ENCODE measurements around the gene ZC3H18.

The ZC3H18 gene

DNA sequence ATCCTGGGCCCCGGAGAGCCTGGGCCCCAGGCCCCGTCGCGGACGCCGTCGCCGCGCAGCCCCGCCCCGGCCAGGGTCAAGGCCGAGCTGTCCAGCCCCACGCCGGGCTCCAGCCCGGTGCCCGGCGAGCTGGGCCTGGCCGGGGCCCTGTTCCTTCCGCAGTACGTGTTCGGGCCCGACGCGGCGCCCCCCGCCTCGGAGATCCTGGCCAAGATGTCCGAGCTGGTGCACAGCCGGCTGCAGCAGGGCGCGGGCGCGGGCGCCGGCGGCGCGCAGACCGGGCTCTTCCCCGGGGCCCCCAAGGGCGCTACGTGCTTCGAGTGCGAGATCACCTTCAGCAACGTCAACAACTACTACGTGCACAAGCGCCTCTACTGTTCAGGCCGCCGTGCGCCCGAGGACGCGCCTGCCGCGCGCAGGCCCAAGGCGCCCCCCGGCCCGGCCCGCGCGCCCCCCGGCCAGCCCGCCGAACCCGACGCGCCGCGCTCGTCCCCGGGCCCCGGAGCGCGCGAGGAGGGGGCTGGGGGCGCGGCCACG, 36.8 kb upstream of the ZC3H18 start:
- H3K79me2 ChIP-seq (ENCODE audit: low read length), result no peaks in the 10 kb centered on the region
- no peaks in the 10 kb centered on the region for H3K4me1 ChIP-seq (ENCODE audit: low read length)
- H3K9me2 ChIP-seq (replicated peaks; ENCODE audit: insufficient read depth, low read length), result no peaks in the 10 kb centered on the region
- H3K4me3 ChIP-seq (ENCODE audit: low read length), result no peak overlapping the region
- H3K9ac ChIP-seq (ENCODE audit: low read length), result no peak overlapping the region
- no peak overlapping the region for H3K4me2 ChIP-seq (ENCODE audit: low read depth, low read length)
- H3K36me3 ChIP-seq (replicated peaks; ENCODE audit: insufficient read depth, low read length), result no peaks in the 10 kb centered on the region
- no peak for DNase-seq
- no peak overlapping the region for H3K27ac ChIP-seq (ENCODE audit: low read length)
- no peaks in the 10 kb centered on the region for H4K20me1 ChIP-seq (ENCODE audit: insufficient read depth, low read length)
- H2AFZ ChIP-seq (ENCODE audit: low read length), result no peak overlapping the region
- no peaks in the 10 kb centered on the region for H3F3A ChIP-seq (ENCODE audit: insufficient read depth, low read length)
- no peaks in the 10 kb centered on the region for H3K9me3 ChIP-seq (replicated peaks; ENCODE audit: insufficient read depth, low read length)
- H3K27me3 ChIP-seq (replicated peaks; ENCODE audit: insufficient read depth, low read length), result no peaks in the 10 kb centered on the region
- no peak for TF ChIP-seq EZH2phosphoT487 (IDR thresholded peaks at IDR 0.05; ENCODE audit: low read length)
- TF ChIP-seq EZH2 (optimal IDR thresholded peaks at IDR 0.05; ENCODE audit: low read depth, low read length), result no peak

DNA sequence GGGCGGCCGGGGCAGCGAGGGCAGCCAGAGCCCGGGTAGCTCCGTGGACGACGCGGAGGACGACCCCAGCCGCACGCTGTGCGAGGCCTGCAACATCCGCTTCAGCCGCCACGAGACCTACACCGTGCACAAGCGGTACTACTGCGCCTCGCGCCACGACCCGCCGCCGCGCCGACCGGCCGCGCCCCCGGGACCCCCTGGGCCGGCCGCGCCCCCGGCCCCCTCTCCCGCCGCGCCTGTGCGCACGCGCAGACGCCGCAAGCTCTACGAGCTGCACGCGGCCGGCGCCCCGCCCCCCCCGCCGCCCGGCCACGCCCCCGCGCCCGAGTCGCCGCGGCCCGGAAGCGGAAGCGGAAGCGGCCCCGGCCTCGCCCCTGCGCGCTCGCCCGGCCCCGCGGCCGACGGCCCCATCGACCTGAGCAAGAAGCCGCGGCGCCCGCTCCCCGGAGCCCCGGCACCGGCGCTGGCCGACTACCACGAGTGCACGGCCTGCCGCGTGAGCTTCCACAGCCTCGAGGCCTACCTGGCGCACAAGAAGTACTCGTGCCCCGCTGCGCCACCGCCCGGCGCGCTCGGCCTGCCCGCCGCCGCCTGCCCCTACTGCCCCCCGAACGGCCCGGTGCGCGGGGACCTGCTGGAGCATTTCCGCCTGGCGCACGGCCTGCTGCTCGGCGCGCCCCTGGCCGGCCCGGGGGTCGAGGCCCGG, 36.1 kb upstream of the ZC3H18 start:
- H3K36me3 ChIP-seq (replicated peaks; ENCODE audit: insufficient read depth, low read length), result no peaks in the 10 kb centered on the region
- no peak overlapping the region; the same call in 1 of the 2 replicates for H3K4me3 ChIP-seq (ENCODE audit: low read length)
- TF ChIP-seq CTCF (IDR thresholded peaks at IDR 0.05; ENCODE audit: low read length) (no peak), EZH2phosphoT487 (IDR thresholded peaks at IDR 0.05; ENCODE audit: low read length) (no peak), EZH2 (optimal IDR thresholded peaks at IDR 0.05; ENCODE audit: low read depth, low read length) (no peak)
- no peak overlapping the region for H2AFZ ChIP-seq (ENCODE audit: low read length)
- no peaks in the 10 kb centered on the region for H3K9me2 ChIP-seq (replicated peaks; ENCODE audit: insufficient read depth, low read length)
- no peaks in the 10 kb centered on the region for H3K4me1 ChIP-seq (ENCODE audit: low read length)
- no peaks in the 10 kb centered on the region for H3K9me3 ChIP-seq (replicated peaks; ENCODE audit: insufficient read depth, low read length)
- no peak overlapping the region for H3K9ac ChIP-seq (ENCODE audit: low read length)
- peak; percentile 67 for DNase-seq
- no peaks in the 10 kb centered on the region for H4K20me1 ChIP-seq (ENCODE audit: insufficient read depth, low read length)
- H3K27ac ChIP-seq (ENCODE audit: low read length), result no peak overlapping the region
- H3K79me2 ChIP-seq (ENCODE audit: low read length), result no peaks in the 10 kb centered on the region
- H3F3A ChIP-seq (ENCODE audit: insufficient read depth, low read length), result no peaks in the 10 kb centered on the region
- no peaks in the 10 kb centered on the region for H3K27me3 ChIP-seq (replicated peaks; ENCODE audit: insufficient read depth, low read length)
- H3K4me2 ChIP-seq (ENCODE audit: low read depth, low read length), result no peak overlapping the region

- H3K4me3 ChIP-seq (ENCODE audit: low read length), result peak overlapping the region; percentile 34; the same call in 1 of the 2 replicates
- peak overlapping the region; percentile 54; the same call in 1 of the 2 replicates for H3K4me2 ChIP-seq (ENCODE audit: low read depth, low read length)
- H3K36me3 ChIP-seq (replicated peaks; ENCODE audit: insufficient read depth, low read length), result no peaks in the 10 kb centered on the region
- TF ChIP-seq EZH2phosphoT487 (IDR thresholded peaks at IDR 0.05; ENCODE audit: low read length) (no peak), CTCF (IDR thresholded peaks at IDR 0.05; ENCODE audit: low read length) (no peak), EZH2 (optimal IDR thresholded peaks at IDR 0.05; ENCODE audit: low read depth, low read length) (no peak)
- no peaks in the 10 kb centered on the region for H3K9me2 ChIP-seq (replicated peaks; ENCODE audit: insufficient read depth, low read length)
- no peaks in the 10 kb centered on the region for H3K4me1 ChIP-seq (ENCODE audit: low read length)
- no peaks in the 10 kb centered on the region for H4K20me1 ChIP-seq (ENCODE audit: insufficient read depth, low read length)
- H2AFZ ChIP-seq (ENCODE audit: low read length), result no peak overlapping the region
- H3K27me3 ChIP-seq (replicated peaks; ENCODE audit: insufficient read depth, low read length), result peaks cover 4% of the 10 kb centered on the region; the same call in 1 of the 2 replicates
- no peaks in the 10 kb centered on the region for H3F3A ChIP-seq (ENCODE audit: insufficient read depth, low read length)
- no peak overlapping the region for H3K27ac ChIP-seq (ENCODE audit: low read length)
- no peaks in the 10 kb centered on the region for H3K79me2 ChIP-seq (ENCODE audit: low read length)
- DNase-seq, result no peak
- no peak overlapping the region for H3K9ac ChIP-seq (ENCODE audit: low read length)
- no peaks in the 10 kb centered on the region for H3K9me3 ChIP-seq (replicated peaks; ENCODE audit: insufficient read depth, low read length)
Measured at GRCh38 chr16:88534638-88535190, 35.5 kb upstream of the ZC3H18 start.

Data from MM.1S (cell line).